H1 (cell line): ENCODE data around the gene ZNF618. TPM values are rescaled to one million over a fixed set of nuclear protein-coding genes. Genes with fewer than 3 reads are reported as not detected.

ENCODE experiments used
- CTCF ChIA-PET: fragments of 300-600 bp; sonication (Branson Sonifier 250); formaldehyde crosslinking; loops from one replicate; lab custom pipeline; 2021; ENCODE audit not compliant: partially characterized antibody; lab: Charles Lee
- POLR2A ChIA-PET: fragments of 300-600 bp; sonication (Branson Sonifier 250); formaldehyde crosslinking; loops from one replicate; lab custom pipeline; 2021; ENCODE audit warnings: inconsistent platforms; ENCODE audit not compliant: partially characterized antibody; lab: Charles Lee
- DNase-seq, 2 experiments: peaks; one replicate each; pipeline versions ENCODE4 v3.0.0 to v3.0.0-alpha.2; 2010 to 2022; ENCODE audit warnings: low spot score in 2 of 2, low read depth in 1 of 2, mixed read lengths in 1 of 2
- FAIRE-seq: peaks from 2 replicates; lab custom pipeline; 2011; peaks lifted over from hg19 to GRCh38; lab: Jason Lieb, UNC
- H2AFZ ChIP-seq: 2 replicates; pipeline ENCODE4 v1.8.1; 2012; ENCODE audit warnings: low read length, inconsistent platforms
- H2AK5ac ChIP-seq: 2 replicates; pipeline ENCODE4 v1.6.1; 2013; ENCODE audit warnings: low read depth, low read length
- H2BK120ac ChIP-seq: replicated peaks from 2 replicates; pipeline ENCODE3; 2013; ENCODE audit warnings: low read depth, low read length, inconsistent platforms
- H2BK12ac ChIP-seq: 2 replicates; pipeline ENCODE4 v1.6.1; 2013; ENCODE audit warnings: low read depth, low read length
- H2BK15ac ChIP-seq: 2 replicates; pipeline ENCODE4 v1.6.1; 2013; ENCODE audit warnings: low read length
- H2BK20ac ChIP-seq: 2 replicates; pipeline ENCODE4 v1.6.1; 2013; ENCODE audit warnings: low read length
- H2BK5ac ChIP-seq: 2 replicates; pipeline ENCODE4 v1.6.1; 2013; ENCODE audit warnings: low read depth, low read length
- H3K14ac ChIP-seq: 2 replicates; pipeline ENCODE4 v1.6.1; 2013; ENCODE audit warnings: inconsistent platforms; ENCODE audit not compliant: insufficient read length
- H3K18ac ChIP-seq: 2 replicates; pipeline ENCODE4 v1.6.1; 2013; ENCODE audit warnings: low read length; ENCODE audit errors: extremely low read depth
- H3K23ac ChIP-seq: 2 replicates; pipeline ENCODE4 v1.6.1; 2013; ENCODE audit warnings: inconsistent platforms; ENCODE audit not compliant: insufficient read length
- H3K23me2 ChIP-seq: 2 replicates; pipeline ENCODE4 v1.6.1; 2013; ENCODE audit warnings: low read depth, low read length
- H3K27ac ChIP-seq: 2 replicates; pipeline ENCODE4 v1.6.1; 2011; ENCODE audit warnings: low read depth, low read length, inconsistent platforms
- H3K27me3 ChIP-seq, 4 experiments: replicated peaks in 1 of 4; 1 replicate in 1 of 4; 2 replicates in 3 of 4; pipeline versions ENCODE4 v1.6.1 to v1.8.1; 2011 to 2013; ENCODE audit warnings: low read length in 3 of 4, mild to moderate bottlenecking in 3 of 4, inconsistent platforms in 2 of 4, mixed read lengths in 2 of 4, moderate library complexity in 1 of 4; ENCODE audit not compliant: control insufficient read depth in 3 of 4, insufficient read depth in 3 of 4; ENCODE audit errors: extremely low read depth in 1 of 4
- H3K36me3 ChIP-seq, 4 experiments: 2 replicates each; pipeline versions ENCODE4 v1.6.1 to v1.8.1; 2011 to 2013; ENCODE audit warnings: mild to moderate bottlenecking in 4 of 4, low read length in 3 of 4, moderate library complexity in 2 of 4, control low read depth in 1 of 4, inconsistent platforms in 1 of 4; ENCODE audit not compliant: insufficient read depth in 4 of 4, control insufficient read depth in 2 of 4
- H3K4ac ChIP-seq: replicated peaks from 2 replicates; pipeline ENCODE3; 2013; ENCODE audit warnings: low read length, low read depth, mixed read lengths, inconsistent platforms; ENCODE audit not compliant: insufficient read length
- H3K4me1 ChIP-seq, 4 experiments: replicated peaks in 1 of 4; 1 replicate in 1 of 4; 2 replicates in 3 of 4; pipeline versions ENCODE4 v1.6.1 to v1.8.1; 2011 to 2013; ENCODE audit warnings: low read length in 3 of 4, inconsistent platforms in 2 of 4, mixed read lengths in 1 of 4; ENCODE audit not compliant: insufficient read depth in 4 of 4, control insufficient read depth in 3 of 4
- H3K4me2 ChIP-seq, 2 experiments: 2 replicates each; pipeline versions ENCODE4 v1.6.1 to v1.8.1; 2011 to 2013; ENCODE audit warnings: low read depth in 2 of 2, low read length in 2 of 2, control low read depth in 1 of 2, inconsistent platforms in 1 of 2, mild to moderate bottlenecking in 1 of 2; ENCODE audit not compliant: insufficient read depth in 1 of 2
- H3K4me3 ChIP-seq, 4 experiments: fragments of 200-600, 300-600 bp in 1 of 4; sonication (generic), shearing (Covaris generic), sonication (Bioruptor Twin) in 1 of 4; 2 replicates each; pipeline versions ENCODE4 v1.5.1 to v1.8.1; 2011 to 2016; ENCODE audit warnings: low read length in 4 of 4, low read depth in 3 of 4, control low read depth in 2 of 4, inconsistent platforms in 2 of 4, mild to moderate bottlenecking in 2 of 4, mixed read lengths in 1 of 4, moderate library complexity in 1 of 4; ENCODE audit not compliant: insufficient read depth in 2 of 4; ENCODE audit errors: extremely low read depth in 1 of 4
- H3K56ac ChIP-seq: replicated peaks from 2 replicates; pipeline ENCODE3; 2013; ENCODE audit warnings: low read depth, mild to moderate bottlenecking, mixed read lengths, low read length, inconsistent platforms; ENCODE audit not compliant: insufficient read length
- H3K79me1 ChIP-seq: 2 replicates; pipeline ENCODE4 v1.6.1; 2013; ENCODE audit warnings: low read depth, low read length, control low read depth
- H3K79me2 ChIP-seq, 2 experiments: 2 replicates each; pipeline versions ENCODE4 v1.6.1 to v1.8.1; 2012 to 2013; ENCODE audit warnings: low read length in 2 of 2, mild to moderate bottlenecking in 2 of 2, inconsistent platforms in 1 of 2; ENCODE audit not compliant: insufficient read depth in 2 of 2, control insufficient read depth in 1 of 2
- H3K9ac ChIP-seq, 4 experiments: replicated peaks in 1 of 4; 1 replicate in 1 of 4; 2 replicates in 3 of 4; pipeline versions ENCODE4 v1.6.1 to v1.8.1; 2011 to 2013; ENCODE audit warnings: low read depth in 3 of 4, low read length in 3 of 4, control low read depth in 2 of 4, mild to moderate bottlenecking in 2 of 4, moderate library complexity in 2 of 4, inconsistent platforms in 1 of 4; ENCODE audit errors: extremely low read depth in 1 of 4
- H3K9me3 ChIP-seq, 2 experiments: 2 replicates each; pipeline versions ENCODE4 v1.6.1 to v1.8.1; 2012 to 2013; ENCODE audit warnings: mild to moderate bottlenecking in 2 of 2, moderate library complexity in 2 of 2, control low read depth in 1 of 2, inconsistent platforms in 1 of 2, low read depth in 1 of 2, low read length in 1 of 2, mixed read lengths in 1 of 2; ENCODE audit not compliant: insufficient read depth in 2 of 2
- H4K20me1 ChIP-seq, 2 experiments: replicated peaks in 1 of 2; 2 replicates each; pipeline versions ENCODE3 to v1.8.1; 2011 to 2013; ENCODE audit warnings: inconsistent platforms in 2 of 2, low read length in 2 of 2, mild to moderate bottlenecking in 1 of 2; ENCODE audit not compliant: insufficient read depth in 2 of 2, control insufficient read depth in 1 of 2
- H4K5ac ChIP-seq: 2 replicates; pipeline ENCODE4 v1.6.1; 2013; ENCODE audit warnings: low read length, low read depth, mixed read lengths, inconsistent platforms; ENCODE audit not compliant: insufficient read length
- H4K8ac ChIP-seq: 2 replicates; pipeline ENCODE4 v1.8.0; 2013; ENCODE audit warnings: mild to moderate bottlenecking, moderate library complexity, low read length, inconsistent platforms; ENCODE audit not compliant: insufficient read depth; ENCODE audit errors: extremely low read depth
- H4K91ac ChIP-seq: replicated peaks from 2 replicates; pipeline ENCODE3; 2013; ENCODE audit warnings: low read length, mixed read lengths, inconsistent platforms; ENCODE audit not compliant: insufficient read length
- CEBPB ChIP-seq: IDR thresholded peaks from 2 replicates; pipeline ENCODE4 v1.6.1; 2012; ENCODE audit warnings: low read depth, low read length
- SUZ12 ChIP-seq: fragments of 200-600 bp; sonication (generic); IDR thresholded peaks from 2 replicates; pipeline ENCODE4 v1.6.1; 2012; ENCODE audit warnings: mild to moderate bottlenecking, inconsistent platforms, low read length, moderate library complexity, mixed read lengths
- TCF12 ChIP-seq: IDR thresholded peaks from 2 replicates; pipeline ENCODE4 v1.6.1; 2011; ENCODE audit warnings: low read depth, mild to moderate bottlenecking, low read length
- WGBS, 2 experiments: shearing (Covaris generic) in 1 of 2; methylation state at CpG; one replicate each; pipeline versions ENCODE4 v1.1.6 to v1.1.7; 2013 to 2015; ENCODE audit warnings: low lambda C conversion rate in 2 of 2, mixed read lengths in 2 of 2, inconsistent platforms in 1 of 2, low coverage in 1 of 2, missing lambda C conversion rate in 1 of 2; ENCODE audit not compliant: insufficient replicate concordance in 2 of 2, insufficient coverage in 1 of 2, insufficient read length in 1 of 2; ENCODE audit errors: extremely low coverage in 1 of 2, missing lambda C conversion rate in 1 of 2; 5-methylcytosine and 5-hydroxymethylcytosine counted together
- polyA plus RNA-seq, 7 experiments: library from polyadenylated mRNA; depleted of rRNA in 3 of 7; stranded (reverse) in 5 of 7; unstranded in 2 of 7; fragments of >200 nt in 5 of 7; fragments of 200-250 nt in 2 of 7; gene quantifications; 1 replicate in 5 of 7; 2 replicates in 1 of 7; 4 replicates in 1 of 7; pipeline versions ENCODE4 v1.2.1 to v1.2.3, GENCODE V29; 2011 to 2013; ENCODE audit warnings: missing spikeins in 2 of 7, mixed read lengths in 2 of 7
- total RNA-seq: library from RNA; stranded (reverse); fragmentation: NEBNext Ultra II Directional; extraction: Animal tissue kit (Norgen Biotek cat#: 25700); gene quantifications from 2 replicates; pipeline ENCODE4 v1.2.1, GENCODE V29; 2021

The ZNF618 gene
- total and polyA plus RNA-seq, 2 of the 8 experiments (the other 6 are each of a cell fraction or from before 2014, with no cell fraction given) = 9.6 to 28.5 TPM

DNA sequence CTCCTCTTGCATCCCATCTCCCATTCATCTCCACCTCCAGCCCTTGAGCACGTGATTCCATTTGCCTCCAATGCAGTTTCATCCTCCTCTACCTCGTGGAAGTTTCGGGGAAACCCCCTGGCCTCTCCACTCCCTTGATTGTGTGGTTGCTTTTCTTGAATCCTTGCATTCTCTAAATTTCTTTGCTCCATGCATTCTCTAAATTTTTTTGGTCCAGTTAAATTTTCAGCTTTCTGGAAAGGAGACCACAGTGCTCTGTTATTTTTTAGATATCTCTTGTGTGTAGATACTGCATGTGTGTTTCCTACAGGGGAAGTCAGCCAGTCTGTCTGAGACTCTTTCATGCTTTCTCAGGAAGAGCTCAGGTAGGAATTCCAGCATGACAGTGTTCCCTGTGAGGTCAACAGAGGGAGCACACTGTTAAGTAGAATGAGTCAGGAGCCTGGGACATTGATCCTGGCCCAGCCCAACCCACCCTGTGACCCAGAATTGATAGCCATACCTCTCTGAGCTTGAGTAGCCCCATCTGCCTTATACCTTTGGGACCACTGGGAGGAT is 149.2 kb downstream of the ZNF618 start:
- no peak overlapping the region for H3K56ac ChIP-seq
- no peak overlapping the region for H3K18ac ChIP-seq
- H3K36me3 ChIP-seq = peaks cover 0 to 14% (median 4%) of the 10 kb centered on the region in 4 experiments; a peak in 4 of 8 replicates
- TF ChIP-seq CEBPB = no peak
- TF ChIP-seq SUZ12 = no peak
- TF ChIP-seq TCF12 = no peak
- no peak overlapping the region for H2BK12ac ChIP-seq
- H3K4ac ChIP-seq = no peak overlapping the region
- no peak overlapping the region for H3K23ac ChIP-seq
- ChIA-PET CTCF (interaction anchor here (0.9 to 3.5 kb wide), 5 partner anchors 9 to 332 kb away, joined by 3 to 11 read pairs (median 3); no protein-coding TSS in a partner anchor), POLR2A (interaction anchor here (0.8 kb wide), 1 partner anchor 13 kb away, joined by 3 read pairs; no protein-coding TSS in a partner anchor)
- H2BK20ac ChIP-seq = no peak overlapping the region
- no peak overlapping the region for H3K14ac ChIP-seq
- H2BK15ac ChIP-seq = no peak overlapping the region
- no peak overlapping the region for H3K4me3 ChIP-seq
- no peaks in the 10 kb centered on the region for H3K23me2 ChIP-seq
- H3K79me1 ChIP-seq = peaks cover 2% of the 10 kb centered on the region; the same call in 1 of the 2 replicates
- no peaks in the 10 kb centered on the region for H3K79me2 ChIP-seq
- no peak overlapping the region for H4K8ac ChIP-seq
- H3K4me1 ChIP-seq = no peaks in the 10 kb centered on the region
- WGBS, 2 experiments = 89% methylated on average over 3 of the region's 3 CpGs; no CpG with 5 or more reads in 1 of the 2 experiments
- H3K9ac ChIP-seq = no peak overlapping the region; a peak in 1 of 7 replicates
- H2BK120ac ChIP-seq = no peak overlapping the region
- no peak for FAIRE-seq
- no peak overlapping the region for H4K91ac ChIP-seq
- peaks cover 0 to 6% of the 10 kb centered on the region in 2 experiments; a peak in 1 of 4 replicates for H3K9me3 ChIP-seq
- no peak overlapping the region for H2BK5ac ChIP-seq
- H3K4me2 ChIP-seq = no peak overlapping the region
- H2AK5ac ChIP-seq = no peak overlapping the region
- peak in 1 of 2 experiments; percentile 20 for DNase-seq
- H4K5ac ChIP-seq = no peak overlapping the region
- H4K20me1 ChIP-seq = peaks cover 0 to 2% of the 10 kb centered on the region in 2 experiments
- no peak overlapping the region for H3K27ac ChIP-seq
- H3K27me3 ChIP-seq = no peaks in the 10 kb centered on the region
- H2AFZ ChIP-seq = no peak overlapping the region
